Measurements from ENCODE around the gene TRIM23. TPM values are rescaled to one million over a fixed set of nuclear protein-coding genes. Genes with fewer than 3 reads are reported as not detected.

Gene TRIM23
- total and polyA plus RNA-seq, 2 of the 4 experiments (the other 2 are of a cell fraction) = 3.7 to 28.9 TPM

GRCh38 chr5:65566505-65566904 lies 57.6 kb downstream of the TRIM23 start:
- no peak for TF ChIP-seq SMC3 (IDR thresholded peaks at IDR 0.05; ENCODE audit: low read depth, low read length)
- no peak for TF ChIP-seq CTCF (conservative IDR thresholded peaks at IDR 0.05; ENCODE audit: low read depth, low read length)
- TF ChIP-seq RAD21 (IDR thresholded peaks at IDR 0.05; ENCODE audit: low read length) = no peak
- TF ChIP-seq BHLHE40 (IDR thresholded peaks at IDR 0.05; ENCODE audit: low read depth, low read length) = no peak
- TF ChIP-seq RFX5 (IDR thresholded peaks at IDR 0.05; ENCODE audit: low read depth, low read length) = no peak
- TF ChIP-seq NFE2L2 (IDR thresholded peaks at IDR 0.05; ENCODE audit: low read depth, low read length) = no peak
- TF ChIP-seq MXI1 (IDR thresholded peaks at IDR 0.05; ENCODE audit: borderline replicate concordance, low read depth, low read length) = no peak
- TF ChIP-seq CHD1 (IDR thresholded peaks at IDR 0.05; ENCODE audit: low read depth, low read length) = no peak
- TF ChIP-seq USF2 (IDR thresholded peaks at IDR 0.05; ENCODE audit: low read depth, low read length) = no peak
- no peak overlapping the region for H4K91ac ChIP-seq (ENCODE audit: insufficient read depth, low read depth, low read length)
- no peak overlapping the region for H3K4ac ChIP-seq (ENCODE audit: low read depth, low read length)
- intact Hi-C loops (cut with micrococcal nuclease) = loop anchor here (5.0 to 10.0 kb wide), 2 partner anchors 51 to 932 kb away; no protein-coding TSS in a partner anchor
- H4K20me1 ChIP-seq (ENCODE audit: insufficient read depth, low read length) = no peaks in the 10 kb centered on the region
- no peak overlapping the region for H3K27ac ChIP-seq (ENCODE audit: insufficient read depth, low read length)
- H3K27me3 ChIP-seq (ENCODE audit: control insufficient read depth, insufficient read depth, low read length) = no peaks in the 10 kb centered on the region
- ATAC-seq (ENCODE audit: low read depth) (no peak), DNase-seq (no peak)
- no peak overlapping the region for H3K4me2 ChIP-seq (ENCODE audit: low read depth, low read length)
- no peaks in the 10 kb centered on the region for H3K9me3 ChIP-seq (ENCODE audit: control insufficient read depth, insufficient read depth, low read length)
- H3K9ac ChIP-seq (ENCODE audit: low read depth, low read length) = no peak overlapping the region
- H3K18ac ChIP-seq (ENCODE audit: low read depth, low read length) = no peak overlapping the region
- CTCF ChIA-PET = no interaction called here
- no TSS peak for BruUV-seq (replicated peaks)
- no peaks in the 10 kb centered on the region; the same call in 1 of the 2 replicates for H3K4me1 ChIP-seq (ENCODE audit: control insufficient read depth, insufficient read depth, low read length)
- no peak overlapping the region for H2AFZ ChIP-seq (replicated peaks; ENCODE audit: low read length, poor library complexity)
- H3K23ac ChIP-seq (ENCODE audit: low read depth, low read length) = no peak overlapping the region
- H2BK15ac ChIP-seq (ENCODE audit: low read depth, low read length) = no peak overlapping the region
- POLR2A ChIA-PET (ENCODE audit: unreplicated experiment) = no interaction called here
- no peak overlapping the region for H4K8ac ChIP-seq (ENCODE audit: low read depth in 2 of 2, low read length in 2 of 2)
- in situ Hi-C loops (cut with MboI; ENCODE audit: low sequenced_read_pairs) = no loop called here
- H2BK120ac ChIP-seq (ENCODE audit: low read depth, low read length) = no peak overlapping the region
- no peak overlapping the region for H2BK5ac ChIP-seq (ENCODE audit: low read depth, low read length, poor library complexity, severe bottlenecking)
- H2AK5ac ChIP-seq (ENCODE audit: low read depth, low read length) = no peak overlapping the region
- peaks cover 15 to 29% of the 10 kb centered on the region in 2 experiments for H3K79me1 ChIP-seq (ENCODE audit: low read depth in 1 of 2, low read length in 2 of 2)
- dilution Hi-C loops (cut with HindIII; ENCODE audit: low sequenced_read_pairs, unreplicated experiment) = no loop called here
- no peak overlapping the region for H2BK20ac ChIP-seq (ENCODE audit: low read depth, low read length)
- 94 to 100% methylated on average over 1 to 2 of the region's 5 CpGs for WGBS, 2 experiments (ENCODE audit: extremely low coverage in 2 of 2, insufficient read length in 1 of 2)
- H2AK9ac ChIP-seq (replicated peaks; ENCODE audit: low read depth, low read length, poor library complexity) = no peak overlapping the region
- no peak overlapping the region for H4K5ac ChIP-seq (ENCODE audit: low read depth, low read length)
- H3K4me3 ChIP-seq (ENCODE audit: insufficient read depth, low read depth, low read length) = no peak overlapping the region
- H3K9me1 ChIP-seq (ENCODE audit: insufficient read depth, low read length) = no peaks in the 10 kb centered on the region
- no peak overlapping the region for H3K14ac ChIP-seq (replicated peaks; ENCODE audit: low read depth, low read length)
- peaks cover 3% of the 10 kb centered on the region; the same call in 1 of the 2 replicates for H3K36me3 ChIP-seq (ENCODE audit: control insufficient read depth, insufficient read depth, low read length)
- H3K56ac ChIP-seq (ENCODE audit: extremely low read depth, insufficient read depth, low read length) = no peak overlapping the region

Data from IMR-90 (cell line).